H1 (cell line): ENCODE measurements around the gene ZNF33A. TPM values are rescaled to one million over a fixed set of nuclear protein-coding genes. Genes with fewer than 3 reads are reported as not detected.

Source experiments
- BACH1 ChIP-seq: IDR thresholded peaks from 2 replicates; pipeline ENCODE4 v1.6.1; 2012; ENCODE audit warnings: low read length, improper control_type of control experiment
- CBX8 ChIP-seq: fragments of 300-800, 300-1000 bp; sonication (generic); IDR thresholded peaks from 2 replicates; pipeline ENCODE4 v1.7.1; 2016; ENCODE audit warnings: low read depth, low read length, borderline replicate concordance
- CHD2 ChIP-seq: IDR thresholded peaks from 2 replicates; pipeline ENCODE4 v1.6.1; 2012; ENCODE audit warnings: low read length, improper control_type of control experiment
- CTBP2 ChIP-seq: IDR thresholded peaks from 2 replicates; pipeline ENCODE4 v1.7.0; 2011; ENCODE audit warnings: borderline replicate concordance, mild to moderate bottlenecking, moderate library complexity, mixed read lengths, low read length; ENCODE audit not compliant: insufficient read depth, insufficient read length
- GABPA ChIP-seq: IDR thresholded peaks from 2 replicates; pipeline ENCODE4 v1.6.1; 2011; ENCODE audit warnings: mild to moderate bottlenecking, low read length, moderate library complexity, borderline replicate concordance; ENCODE audit not compliant: insufficient read depth
- HDAC6 ChIP-seq: IDR thresholded peaks from one replicate; pipeline ENCODE4 v1.7.1; 2012; ENCODE audit warnings: low read depth, mild to moderate bottlenecking, inconsistent platforms, low read length, moderate library complexity
- POLR2A ChIP-seq, 2 experiments: IDR thresholded peaks; 1 replicate in 1 of 2; 2 replicates in 1 of 2; pipeline ENCODE4 v1.6.1; 2011; ENCODE audit warnings: low read depth in 2 of 2, low read length in 2 of 2, mild to moderate bottlenecking in 2 of 2; ENCODE audit errors: control extremely low read depth in 1 of 2
- POU5F1 ChIP-seq: IDR thresholded peaks from 2 replicates; pipeline ENCODE4 v1.6.1; 2011; ENCODE audit warnings: low read depth, mild to moderate bottlenecking, low read length, moderate library complexity
- YY1 ChIP-seq: IDR thresholded peaks from 2 replicates; pipeline ENCODE4 v1.6.1; 2011; ENCODE audit warnings: low read depth, mild to moderate bottlenecking, low read length
- ZNF274 ChIP-seq: IDR thresholded peaks from 2 replicates; pipeline ENCODE4 v1.7.0; 2012; ENCODE audit warnings: low read length, borderline replicate concordance; ENCODE audit errors: extremely low read depth
- polyA plus RNA-seq, 7 experiments: library from polyadenylated mRNA; depleted of rRNA in 3 of 7; stranded (reverse) in 5 of 7; unstranded in 2 of 7; fragments of >200 nt in 5 of 7; fragments of 200-250 nt in 2 of 7; gene quantifications; 1 replicate in 5 of 7; 2 replicates in 1 of 7; 4 replicates in 1 of 7; pipeline versions ENCODE4 v1.2.1 to v1.2.3, GENCODE V29; 2011 to 2013; ENCODE audit warnings: missing spikeins in 2 of 7, mixed read lengths in 2 of 7
- total RNA-seq: library from RNA; stranded (reverse); fragmentation: NEBNext Ultra II Directional; extraction: Animal tissue kit (Norgen Biotek cat#: 25700); gene quantifications from 2 replicates; pipeline ENCODE4 v1.2.1, GENCODE V29; 2021
- TF ChIP-seq, protein P1 (sequence below): fragments of 300-600 bp; sonication (generic); IDR thresholded peaks from 2 replicates; pipeline ENCODE4 v1.7.1; 2012; ENCODE audit warnings: low read length, moderate library complexity, mild to moderate bottlenecking, inconsistent platforms; ENCODE audit not compliant: insufficient replicate concordance
- TF ChIP-seq, protein P2 (sequence below): IDR thresholded peaks from 2 replicates; pipeline ENCODE4 v1.6.1; 2012; ENCODE audit warnings: inconsistent platforms

The ZNF33A gene
- total and polyA plus RNA-seq, 2 of the 8 experiments (the other 6 are each of a cell fraction or from before 2014, with no cell fraction given), result 6.0 to 48.3 TPM

DNA sequence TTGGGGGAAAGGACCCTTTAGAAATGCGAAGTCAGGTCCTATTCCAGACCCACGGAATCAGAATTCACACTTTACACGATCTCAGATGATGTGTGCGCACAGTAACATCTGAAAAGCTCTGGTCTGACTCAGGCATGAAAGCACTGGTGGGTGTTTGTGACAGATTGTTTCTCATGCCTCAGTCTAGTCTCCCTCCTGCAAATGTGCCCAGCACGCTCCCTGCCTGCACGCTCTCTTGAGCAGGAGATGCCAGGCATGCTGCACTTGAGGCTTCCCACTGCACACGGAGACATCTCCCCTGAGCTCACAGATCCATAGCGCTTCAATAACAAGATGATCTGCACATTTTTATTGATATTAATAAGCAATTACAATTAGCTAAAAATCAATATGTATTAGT, 60.0 kb downstream of the ZNF33A start (continued):
- TF ChIP-seq, protein P1, sequence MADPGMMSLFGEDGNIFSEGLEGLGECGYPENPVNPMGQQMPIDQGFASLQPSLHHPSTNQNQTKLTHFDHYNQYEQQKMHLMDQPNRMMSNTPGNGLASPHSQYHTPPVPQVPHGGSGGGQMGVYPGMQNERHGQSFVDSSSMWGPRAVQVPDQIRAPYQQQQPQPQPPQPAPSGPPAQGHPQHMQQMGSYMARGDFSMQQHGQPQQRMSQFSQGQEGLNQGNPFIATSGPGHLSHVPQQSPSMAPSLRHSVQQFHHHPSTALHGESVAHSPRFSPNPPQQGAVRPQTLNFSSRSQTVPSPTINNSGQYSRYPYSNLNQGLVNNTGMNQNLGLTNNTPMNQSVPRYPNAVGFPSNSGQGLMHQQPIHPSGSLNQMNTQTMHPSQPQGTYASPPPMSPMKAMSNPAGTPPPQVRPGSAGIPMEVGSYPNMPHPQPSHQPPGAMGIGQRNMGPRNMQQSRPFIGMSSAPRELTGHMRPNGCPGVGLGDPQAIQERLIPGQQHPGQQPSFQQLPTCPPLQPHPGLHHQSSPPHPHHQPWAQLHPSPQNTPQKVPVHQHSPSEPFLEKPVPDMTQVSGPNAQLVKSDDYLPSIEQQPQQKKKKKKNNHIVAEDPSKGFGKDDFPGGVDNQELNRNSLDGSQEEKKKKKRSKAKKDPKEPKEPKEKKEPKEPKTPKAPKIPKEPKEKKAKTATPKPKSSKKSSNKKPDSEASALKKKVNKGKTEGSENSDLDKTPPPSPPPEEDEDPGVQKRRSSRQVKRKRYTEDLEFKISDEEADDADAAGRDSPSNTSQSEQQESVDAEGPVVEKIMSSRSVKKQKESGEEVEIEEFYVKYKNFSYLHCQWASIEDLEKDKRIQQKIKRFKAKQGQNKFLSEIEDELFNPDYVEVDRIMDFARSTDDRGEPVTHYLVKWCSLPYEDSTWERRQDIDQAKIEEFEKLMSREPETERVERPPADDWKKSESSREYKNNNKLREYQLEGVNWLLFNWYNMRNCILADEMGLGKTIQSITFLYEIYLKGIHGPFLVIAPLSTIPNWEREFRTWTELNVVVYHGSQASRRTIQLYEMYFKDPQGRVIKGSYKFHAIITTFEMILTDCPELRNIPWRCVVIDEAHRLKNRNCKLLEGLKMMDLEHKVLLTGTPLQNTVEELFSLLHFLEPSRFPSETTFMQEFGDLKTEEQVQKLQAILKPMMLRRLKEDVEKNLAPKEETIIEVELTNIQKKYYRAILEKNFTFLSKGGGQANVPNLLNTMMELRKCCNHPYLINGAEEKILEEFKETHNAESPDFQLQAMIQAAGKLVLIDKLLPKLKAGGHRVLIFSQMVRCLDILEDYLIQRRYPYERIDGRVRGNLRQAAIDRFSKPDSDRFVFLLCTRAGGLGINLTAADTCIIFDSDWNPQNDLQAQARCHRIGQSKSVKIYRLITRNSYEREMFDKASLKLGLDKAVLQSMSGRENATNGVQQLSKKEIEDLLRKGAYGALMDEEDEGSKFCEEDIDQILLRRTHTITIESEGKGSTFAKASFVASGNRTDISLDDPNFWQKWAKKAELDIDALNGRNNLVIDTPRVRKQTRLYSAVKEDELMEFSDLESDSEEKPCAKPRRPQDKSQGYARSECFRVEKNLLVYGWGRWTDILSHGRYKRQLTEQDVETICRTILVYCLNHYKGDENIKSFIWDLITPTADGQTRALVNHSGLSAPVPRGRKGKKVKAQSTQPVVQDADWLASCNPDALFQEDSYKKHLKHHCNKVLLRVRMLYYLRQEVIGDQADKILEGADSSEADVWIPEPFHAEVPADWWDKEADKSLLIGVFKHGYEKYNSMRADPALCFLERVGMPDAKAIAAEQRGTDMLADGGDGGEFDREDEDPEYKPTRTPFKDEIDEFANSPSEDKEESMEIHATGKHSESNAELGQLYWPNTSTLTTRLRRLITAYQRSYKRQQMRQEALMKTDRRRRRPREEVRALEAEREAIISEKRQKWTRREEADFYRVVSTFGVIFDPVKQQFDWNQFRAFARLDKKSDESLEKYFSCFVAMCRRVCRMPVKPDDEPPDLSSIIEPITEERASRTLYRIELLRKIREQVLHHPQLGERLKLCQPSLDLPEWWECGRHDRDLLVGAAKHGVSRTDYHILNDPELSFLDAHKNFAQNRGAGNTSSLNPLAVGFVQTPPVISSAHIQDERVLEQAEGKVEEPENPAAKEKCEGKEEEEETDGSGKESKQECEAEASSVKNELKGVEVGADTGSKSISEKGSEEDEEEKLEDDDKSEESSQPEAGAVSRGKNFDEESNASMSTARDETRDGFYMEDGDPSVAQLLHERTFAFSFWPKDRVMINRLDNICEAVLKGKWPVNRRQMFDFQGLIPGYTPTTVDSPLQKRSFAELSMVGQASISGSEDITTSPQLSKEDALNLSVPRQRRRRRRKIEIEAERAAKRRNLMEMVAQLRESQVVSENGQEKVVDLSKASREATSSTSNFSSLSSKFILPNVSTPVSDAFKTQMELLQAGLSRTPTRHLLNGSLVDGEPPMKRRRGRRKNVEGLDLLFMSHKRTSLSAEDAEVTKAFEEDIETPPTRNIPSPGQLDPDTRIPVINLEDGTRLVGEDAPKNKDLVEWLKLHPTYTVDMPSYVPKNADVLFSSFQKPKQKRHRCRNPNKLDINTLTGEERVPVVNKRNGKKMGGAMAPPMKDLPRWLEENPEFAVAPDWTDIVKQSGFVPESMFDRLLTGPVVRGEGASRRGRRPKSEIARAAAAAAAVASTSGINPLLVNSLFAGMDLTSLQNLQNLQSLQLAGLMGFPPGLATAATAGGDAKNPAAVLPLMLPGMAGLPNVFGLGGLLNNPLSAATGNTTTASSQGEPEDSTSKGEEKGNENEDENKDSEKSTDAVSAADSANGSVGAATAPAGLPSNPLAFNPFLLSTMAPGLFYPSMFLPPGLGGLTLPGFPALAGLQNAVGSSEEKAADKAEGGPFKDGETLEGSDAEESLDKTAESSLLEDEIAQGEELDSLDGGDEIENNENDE, result no peak
- no peak for TF ChIP-seq ZNF274
- no peak for TF ChIP-seq POLR2A (IDR thresholded peaks at IDR 0.05; ENCODE audit: control extremely low read depth in 1 of 2, low read depth in 2 of 2, low read length in 2 of 2)
- no peak for TF ChIP-seq YY1
- no peak for TF ChIP-seq BACH1
- no peak for TF ChIP-seq CBX8
- TF ChIP-seq GABPA, result no peak
- no peak for TF ChIP-seq CTBP2
- no peak for TF ChIP-seq CHD2
- TF ChIP-seq HDAC6, result no peak
- TF ChIP-seq POU5F1, result no peak
- TF ChIP-seq, protein P2, sequence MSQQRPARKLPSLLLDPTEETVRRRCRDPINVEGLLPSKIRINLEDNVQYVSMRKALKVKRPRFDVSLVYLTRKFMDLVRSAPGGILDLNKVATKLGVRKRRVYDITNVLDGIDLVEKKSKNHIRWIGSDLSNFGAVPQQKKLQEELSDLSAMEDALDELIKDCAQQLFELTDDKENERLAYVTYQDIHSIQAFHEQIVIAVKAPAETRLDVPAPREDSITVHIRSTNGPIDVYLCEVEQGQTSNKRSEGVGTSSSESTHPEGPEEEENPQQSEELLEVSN, result no peak
